IMR-90 (cell line): ENCODE data around the gene SKIC8. TPM values are rescaled to one million over a fixed set of nuclear protein-coding genes. Genes with fewer than 3 reads are reported as not detected.

Experiments used
- ATAC-seq: fragments of 200-7000 bp; cut with Tn5 transposase; 2 replicates; pipeline ENCODE4 v1.9.1; 2020; ENCODE audit warnings: low read depth, mild to moderate bottlenecking, moderate library complexity
- BruUV-seq: library from RNA; stranded (reverse); fragments of 400-500 nt; replicated peaks from 2 replicates; lab custom pipeline; 2021; lab: Mats Ljungman, UMichigan
- CTCF ChIA-PET: fragments of 300-600 bp; formaldehyde crosslinking; extraction: SDS; loops from one replicate; lab custom pipeline; 2021; ENCODE audit warnings: antibody characterized with exemption; lab: Yijun Ruan, JAX
- POLR2A ChIA-PET: fragments of 300-600 bp; sonication (Branson Sonifier 250); formaldehyde crosslinking; loops from one replicate; lab custom pipeline; 2022; ENCODE audit warnings: antibody characterized with exemption; ENCODE audit not compliant: unreplicated experiment; lab: Charles Lee
- DNase-seq: peaks from one replicate; pipeline ENCODE4 v3.0.0; 2013
- H2AFZ ChIP-seq: replicated peaks from 2 replicates; pipeline ENCODE3; 2013; ENCODE audit warnings: low read length, mild to moderate bottlenecking; ENCODE audit not compliant: poor library complexity
- H2AK5ac ChIP-seq: 2 replicates; pipeline ENCODE4 v1.6.1; 2013; ENCODE audit warnings: low read depth, low read length, inconsistent platforms
- H2AK9ac ChIP-seq: replicated peaks from 2 replicates; pipeline ENCODE3; 2013; ENCODE audit warnings: mild to moderate bottlenecking, low read depth, low read length, moderate library complexity; ENCODE audit not compliant: poor library complexity
- H2BK120ac ChIP-seq: 2 replicates; pipeline ENCODE4 v1.6.1; 2013; ENCODE audit warnings: low read depth, low read length, inconsistent platforms
- H2BK15ac ChIP-seq: 3 replicates; pipeline ENCODE4 v1.6.1; 2013; ENCODE audit warnings: low read depth, low read length, inconsistent platforms
- H2BK20ac ChIP-seq: 2 replicates; pipeline ENCODE4 v1.6.1; 2013; ENCODE audit warnings: low read depth, mild to moderate bottlenecking, inconsistent platforms, low read length, moderate library complexity
- H2BK5ac ChIP-seq: 2 replicates; pipeline ENCODE4 v1.6.1; 2013; ENCODE audit warnings: mild to moderate bottlenecking, low read depth, low read length, inconsistent platforms; ENCODE audit not compliant: poor library complexity, severe bottlenecking
- H3K14ac ChIP-seq: replicated peaks from 2 replicates; pipeline ENCODE4 v1.6.1; 2013; ENCODE audit warnings: low read depth, low read length, inconsistent platforms
- H3K18ac ChIP-seq: 2 replicates; pipeline ENCODE4 v1.6.1; 2013; ENCODE audit warnings: low read depth, low read length, control low read depth
- H3K23ac ChIP-seq: 2 replicates; pipeline ENCODE4 v1.6.1; 2013; ENCODE audit warnings: low read depth, low read length, inconsistent platforms
- H3K27ac ChIP-seq: 2 replicates; pipeline ENCODE4 v1.5.1; 2013; ENCODE audit warnings: mild to moderate bottlenecking, control low read depth, low read length; ENCODE audit not compliant: insufficient read depth
- H3K27me3 ChIP-seq: 2 replicates; pipeline ENCODE4 v1.6.1; 2013; ENCODE audit warnings: low read length; ENCODE audit not compliant: control insufficient read depth, insufficient read depth
- H3K36me3 ChIP-seq: 2 replicates; pipeline ENCODE4 v1.6.1; 2013; ENCODE audit warnings: low read length, mixed read lengths; ENCODE audit not compliant: control insufficient read depth, insufficient read depth
- H3K4ac ChIP-seq: 2 replicates; pipeline ENCODE4 v1.6.1; 2013; ENCODE audit warnings: low read depth, low read length, inconsistent platforms
- H3K4me1 ChIP-seq: 2 replicates; pipeline ENCODE4 v1.6.1; 2013; ENCODE audit warnings: low read length, mixed read lengths; ENCODE audit not compliant: control insufficient read depth, insufficient read depth
- H3K4me2 ChIP-seq: 2 replicates; pipeline ENCODE4 v1.6.1; 2013; ENCODE audit warnings: low read depth, mild to moderate bottlenecking, control low read depth, low read length, moderate library complexity
- H3K4me3 ChIP-seq: 2 replicates; pipeline ENCODE4 v1.5.1; 2013; ENCODE audit warnings: low read depth, mild to moderate bottlenecking, control low read depth, low read length, moderate library complexity; ENCODE audit not compliant: insufficient read depth
- H3K56ac ChIP-seq: 2 replicates; pipeline ENCODE4 v1.6.1; 2013; ENCODE audit warnings: low read length, inconsistent platforms; ENCODE audit not compliant: insufficient read depth; ENCODE audit errors: extremely low read depth
- H3K79me1 ChIP-seq, 2 experiments: 2 replicates each; pipeline ENCODE4 v1.6.1; 2013; ENCODE audit warnings: low read length in 2 of 2, inconsistent platforms in 1 of 2, low read depth in 1 of 2
- H3K9ac ChIP-seq: 2 replicates; pipeline ENCODE4 v1.6.1; 2013; ENCODE audit warnings: low read depth, low read length, control low read depth
- H3K9me1 ChIP-seq: 2 replicates; pipeline ENCODE4 v1.6.1; 2013; ENCODE audit warnings: low read length, inconsistent platforms; ENCODE audit not compliant: insufficient read depth
- H3K9me3 ChIP-seq: 2 replicates; pipeline ENCODE4 v1.6.1; 2013; ENCODE audit warnings: low read length; ENCODE audit not compliant: control insufficient read depth, insufficient read depth
- H4K20me1 ChIP-seq: 2 replicates; pipeline ENCODE4 v1.6.1; 2013; ENCODE audit warnings: low read length, inconsistent platforms; ENCODE audit not compliant: insufficient read depth
- H4K5ac ChIP-seq: 2 replicates; pipeline ENCODE4 v1.6.1; 2013; ENCODE audit warnings: mild to moderate bottlenecking, low read depth, low read length, control low read depth
- H4K8ac ChIP-seq, 2 experiments: 2 replicates each; pipeline ENCODE4 v1.6.1; 2013; ENCODE audit warnings: low read depth in 2 of 2, low read length in 2 of 2, control low read depth in 1 of 2, inconsistent platforms in 1 of 2
- H4K91ac ChIP-seq: 2 replicates; pipeline ENCODE4 v1.6.1; 2013; ENCODE audit warnings: low read depth, low read length, inconsistent platforms; ENCODE audit not compliant: insufficient read depth
- BHLHE40 ChIP-seq: fragments of 150-350 bp; IDR thresholded peaks from 2 replicates; pipeline ENCODE4 v1.6.1; 2016; ENCODE audit warnings: mild to moderate bottlenecking, low read depth, low read length
- CEBPB ChIP-seq: IDR thresholded peaks from 2 replicates; pipeline ENCODE4 v1.6.1; 2012; ENCODE audit warnings: low read depth, low read length, improper control_type of control experiment
- CHD1 ChIP-seq: IDR thresholded peaks from 2 replicates; pipeline ENCODE4 v1.6.1; 2012; ENCODE audit warnings: low read depth, low read length, improper control_type of control experiment
- FOS ChIP-seq: fragments of 150-350 bp; IDR thresholded peaks from 2 replicates; pipeline ENCODE4 v1.6.1; 2016; ENCODE audit warnings: low read depth, low read length
- MAFK ChIP-seq: IDR thresholded peaks from 2 replicates; pipeline ENCODE4 v1.6.1; 2012; ENCODE audit warnings: low read depth, low read length, improper control_type of control experiment
- MAZ ChIP-seq: IDR thresholded peaks from 2 replicates; pipeline ENCODE4 v1.6.1; 2012; ENCODE audit warnings: low read depth, mild to moderate bottlenecking, low read length, improper control_type of control experiment, moderate library complexity, borderline replicate concordance
- MXI1 ChIP-seq: IDR thresholded peaks from 2 replicates; pipeline ENCODE4 v1.6.1; 2012; ENCODE audit warnings: low read depth, mild to moderate bottlenecking, low read length, moderate library complexity, borderline replicate concordance
- NFE2L2 ChIP-seq: fragments of 150-350 bp; IDR thresholded peaks from 2 replicates; pipeline ENCODE4 v1.6.1; 2016; ENCODE audit warnings: low read depth, mild to moderate bottlenecking, low read length
- POLR2A ChIP-seq: IDR thresholded peaks from 2 replicates; pipeline ENCODE4 v1.6.1; 2012; ENCODE audit warnings: mild to moderate bottlenecking, low read depth, low read length
- RCOR1 ChIP-seq: IDR thresholded peaks from 2 replicates; pipeline ENCODE4 v1.6.1; 2012; ENCODE audit warnings: mild to moderate bottlenecking, low read length, improper control_type of control experiment; ENCODE audit not compliant: insufficient replicate concordance
- RFX5 ChIP-seq: IDR thresholded peaks from 2 replicates; pipeline ENCODE4 v1.8.0; 2012; ENCODE audit warnings: low read depth, mild to moderate bottlenecking, low read length, moderate library complexity
- SMC3 ChIP-seq: fragments of 150-350 bp; IDR thresholded peaks from 2 replicates; pipeline ENCODE4 v1.6.1; 2016; ENCODE audit warnings: low read depth, mild to moderate bottlenecking, antibody characterized with exemption, low read length, moderate library complexity
- WGBS, 2 experiments: methylation state at CpG; one replicate each; pipeline versions ENCODE4 v1.1.5 to v1.1.7; 2013; ENCODE audit warnings: missing lambda C conversion rate in 2 of 2; ENCODE audit not compliant: insufficient read length in 1 of 2; ENCODE audit errors: extremely low coverage in 2 of 2; 5-methylcytosine and 5-hydroxymethylcytosine counted together
- dilution Hi-C: fragments of 300-500 bp; cut with HindIII; formaldehyde crosslinking; loops from one replicate; pipeline ENCODE4 v1.14.3; 2018; ENCODE audit warnings: low sequenced_read_pairs; ENCODE audit not compliant: unreplicated experiment
- in situ Hi-C: fragments of 300-500 bp; cut with MboI; formaldehyde crosslinking; loops from 3 replicates; pipeline ENCODE4 v1.14.3; 2019; ENCODE audit warnings: low sequenced_read_pairs, inconsistent platforms, mixed read lengths
- intact Hi-C: fragments of 100-400 bp; cut with micrococcal nuclease; formaldehyde crosslinking; loops from 2 replicates; pipeline ENCODE4 v1.10.0; 2022
- polyA plus RNA-seq, 3 experiments: library from polyadenylated mRNA; depleted of rRNA; stranded (reverse); fragments of >200 nt; gene quantifications; 2 replicates each; pipeline ENCODE4 v1.2.3, GENCODE V29; 2012; ENCODE audit warnings: low replicate concordance in 1 of 3
- total RNA-seq: library from RNA; depleted of rRNA; stranded (reverse); fragments of >200 nt; gene quantifications from 2 replicates; pipeline ENCODE4 v1.2.3, GENCODE V29; 2012
- TF ChIP-seq, protein P1 (sequence below): conservative IDR thresholded peaks from 2 replicates; pipeline ENCODE4 v1.5.1; 2012; ENCODE audit warnings: mild to moderate bottlenecking, low read depth, low read length, improper control_type of control experiment
- TF ChIP-seq, protein P2 (sequence below): fragments of 150-350 bp; IDR thresholded peaks from 2 replicates; pipeline ENCODE4 v1.6.1; 2016; ENCODE audit warnings: low read depth, mild to moderate bottlenecking, low read length, moderate library complexity, borderline replicate concordance
- TF ChIP-seq, protein P3 (sequence below): fragments of 150-350 bp; IDR thresholded peaks from 2 replicates; pipeline ENCODE4 v1.6.1; 2017; ENCODE audit warnings: mild to moderate bottlenecking, antibody characterized with exemption, low read length, low read depth

The SKIC8 gene
- total and polyA plus RNA-seq, 2 of the 4 experiments (the other 2 are of a cell fraction) = 72.2 to 124 TPM

DNA sequence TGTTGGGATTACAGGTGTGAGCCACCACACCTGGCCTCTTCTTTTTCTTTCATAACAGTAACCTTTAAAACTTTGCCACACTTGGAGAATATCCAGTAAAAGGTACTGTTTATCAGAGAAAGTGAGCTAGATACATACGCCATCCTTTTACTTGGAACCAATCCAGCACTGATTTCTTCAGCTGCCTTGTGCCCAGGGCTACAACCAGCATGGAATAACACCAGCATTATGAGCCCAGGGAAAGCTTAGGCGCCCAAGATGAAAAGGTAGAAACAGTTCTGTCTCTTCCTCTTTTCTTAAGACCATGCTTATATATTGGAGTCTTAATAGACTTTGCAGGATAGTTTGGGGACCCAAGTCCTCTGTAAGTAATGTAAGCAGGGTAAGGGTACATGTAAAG lies 8.4 kb downstream of the SKIC8 start:
- Histone ChIP-seq H4K91ac (no peak overlapping the region), H2AFZ (no peak overlapping the region), H3K4me3 (no peak overlapping the region), H3K36me3 (peaks cover 39% of the 10 kb centered on the region), H3K23ac (no peak overlapping the region), H3K18ac (no peak overlapping the region), H3K9me3 (no peaks in the 10 kb centered on the region), H3K56ac (no peak overlapping the region), H2BK5ac (no peak overlapping the region), H3K4ac (no peak overlapping the region), H3K4me1 (no peaks in the 10 kb centered on the region), H4K8ac (no peak overlapping the region), H3K9me1 (peaks cover 12% of the 10 kb centered on the region), H3K79me1 (peaks cover 10 to 34% of the 10 kb centered on the region in 2 experiments), H2AK5ac (no peak overlapping the region), H2BK120ac (no peak overlapping the region), H3K27me3 (no peaks in the 10 kb centered on the region), H3K27ac (no peak overlapping the region), H3K14ac (no peak overlapping the region), H3K9ac (no peak overlapping the region), H4K5ac (no peak overlapping the region), H3K4me2 (no peak overlapping the region), H2BK20ac (no peak overlapping the region), H2BK15ac (no peak overlapping the region), H4K20me1 (no peaks in the 10 kb centered on the region), H2AK9ac (no peak overlapping the region)
- intact Hi-C loops (no loop called here), in situ Hi-C loops (no loop called here), dilution Hi-C loops (no loop called here)
- DNase-seq (no peak), ATAC-seq (no peak)
- TF ChIP-seq RFX5 (no peak), NFE2L2 (no peak), MXI1 (no peak), FOS (no peak), POLR2A (no peak), CHD1 (no peak), RCOR1 (no peak), MAFK (no peak), MAZ (no peak), CEBPB (no peak), BHLHE40 (no peak), SMC3 (no peak)
- TF ChIP-seq, protein P1, sequence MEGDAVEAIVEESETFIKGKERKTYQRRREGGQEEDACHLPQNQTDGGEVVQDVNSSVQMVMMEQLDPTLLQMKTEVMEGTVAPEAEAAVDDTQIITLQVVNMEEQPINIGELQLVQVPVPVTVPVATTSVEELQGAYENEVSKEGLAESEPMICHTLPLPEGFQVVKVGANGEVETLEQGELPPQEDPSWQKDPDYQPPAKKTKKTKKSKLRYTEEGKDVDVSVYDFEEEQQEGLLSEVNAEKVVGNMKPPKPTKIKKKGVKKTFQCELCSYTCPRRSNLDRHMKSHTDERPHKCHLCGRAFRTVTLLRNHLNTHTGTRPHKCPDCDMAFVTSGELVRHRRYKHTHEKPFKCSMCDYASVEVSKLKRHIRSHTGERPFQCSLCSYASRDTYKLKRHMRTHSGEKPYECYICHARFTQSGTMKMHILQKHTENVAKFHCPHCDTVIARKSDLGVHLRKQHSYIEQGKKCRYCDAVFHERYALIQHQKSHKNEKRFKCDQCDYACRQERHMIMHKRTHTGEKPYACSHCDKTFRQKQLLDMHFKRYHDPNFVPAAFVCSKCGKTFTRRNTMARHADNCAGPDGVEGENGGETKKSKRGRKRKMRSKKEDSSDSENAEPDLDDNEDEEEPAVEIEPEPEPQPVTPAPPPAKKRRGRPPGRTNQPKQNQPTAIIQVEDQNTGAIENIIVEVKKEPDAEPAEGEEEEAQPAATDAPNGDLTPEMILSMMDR = no peak
- TF ChIP-seq, protein P2, sequence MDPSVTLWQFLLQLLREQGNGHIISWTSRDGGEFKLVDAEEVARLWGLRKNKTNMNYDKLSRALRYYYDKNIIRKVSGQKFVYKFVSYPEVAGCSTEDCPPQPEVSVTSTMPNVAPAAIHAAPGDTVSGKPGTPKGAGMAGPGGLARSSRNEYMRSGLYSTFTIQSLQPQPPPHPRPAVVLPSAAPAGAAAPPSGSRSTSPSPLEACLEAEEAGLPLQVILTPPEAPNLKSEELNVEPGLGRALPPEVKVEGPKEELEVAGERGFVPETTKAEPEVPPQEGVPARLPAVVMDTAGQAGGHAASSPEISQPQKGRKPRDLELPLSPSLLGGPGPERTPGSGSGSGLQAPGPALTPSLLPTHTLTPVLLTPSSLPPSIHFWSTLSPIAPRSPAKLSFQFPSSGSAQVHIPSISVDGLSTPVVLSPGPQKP = no peak
- TF ChIP-seq, protein P3, sequence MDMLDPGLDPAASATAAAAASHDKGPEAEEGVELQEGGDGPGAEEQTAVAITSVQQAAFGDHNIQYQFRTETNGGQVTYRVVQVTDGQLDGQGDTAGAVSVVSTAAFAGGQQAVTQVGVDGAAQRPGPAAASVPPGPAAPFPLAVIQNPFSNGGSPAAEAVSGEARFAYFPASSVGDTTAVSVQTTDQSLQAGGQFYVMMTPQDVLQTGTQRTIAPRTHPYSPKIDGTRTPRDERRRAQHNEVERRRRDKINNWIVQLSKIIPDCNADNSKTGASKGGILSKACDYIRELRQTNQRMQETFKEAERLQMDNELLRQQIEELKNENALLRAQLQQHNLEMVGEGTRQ = no peak
- BruUV-seq = no TSS peak
- ChIA-PET POLR2A (no interaction called here), CTCF (no interaction called here)
- WGBS, 2 experiments = no CpG with 5 or more reads among the region's 2 CpGs
